Osteocyte (in vitro differentiated cells): ENCODE data around the gene SERPINA5. TPM values are rescaled to one million over a fixed set of nuclear protein-coding genes. Genes with fewer than 3 reads are reported as not detected.

ENCODE experiments used
- DNase-seq: peaks from one replicate; pipeline ENCODE4 v3.0.0; 2021; ENCODE audit warnings: mixed read lengths; ENCODE audit not compliant: unreplicated experiment; ENCODE audit errors: extremely low spot score
- H3K27ac Mint-ChIP-seq: one replicate; pipeline ENCODE4 v1.8.0; 2021; ENCODE audit warnings: mild to moderate bottlenecking, mixed read lengths; ENCODE audit not compliant: unreplicated experiment
- H3K27me3 Mint-ChIP-seq: one replicate; pipeline ENCODE4 v1.8.0; 2021; ENCODE audit warnings: mixed read lengths; ENCODE audit not compliant: unreplicated experiment
- H3K36me3 Mint-ChIP-seq: one replicate; pipeline ENCODE4 v1.8.0; 2021; ENCODE audit warnings: mixed read lengths; ENCODE audit not compliant: unreplicated experiment
- H3K4me1 Mint-ChIP-seq: one replicate; pipeline ENCODE4 v1.8.0; 2021; ENCODE audit warnings: mixed read lengths; ENCODE audit not compliant: unreplicated experiment
- H3K4me3 Mint-ChIP-seq: one replicate; pipeline ENCODE4 v1.8.0; 2021; ENCODE audit warnings: mild to moderate bottlenecking, moderate library complexity, mixed read lengths; ENCODE audit not compliant: unreplicated experiment
- H3K9me3 Mint-ChIP-seq: one replicate; pipeline ENCODE4 v1.8.0; 2021; ENCODE audit warnings: mixed read lengths; ENCODE audit not compliant: unreplicated experiment
- total RNA-seq: library from RNA; stranded (reverse); gene quantifications from 2 replicates; pipeline ENCODE4 v1.2.1, GENCODE V29; 2021
- TF ChIP-seq, protein P1 (sequence below): fragments of 200-600 bp; sonication (generic); IDR thresholded peaks from 2 replicates; pipeline ENCODE4 v1.5.0; 2021; ENCODE audit warnings: antibody characterized with exemption, mild to moderate bottlenecking, moderate library complexity

SERPINA5 gene
- total RNA-seq, 1 donor from 2014 or later, result 0.16 TPM

GRCh38 chr14:94613720-94614644, 32.8 kb downstream of the SERPINA5 start:
- Mint-ChIP-seq H3K36me3 (peaks cover 3% of the 10 kb centered on the region), H3K27me3 (no peaks in the 10 kb centered on the region), H3K4me1 (peaks cover 13% of the 10 kb centered on the region), H3K4me3 (no peak overlapping the region), H3K9me3 (peaks cover 17% of the 10 kb centered on the region), H3K27ac (no peak overlapping the region)
- TF ChIP-seq, protein P1, sequence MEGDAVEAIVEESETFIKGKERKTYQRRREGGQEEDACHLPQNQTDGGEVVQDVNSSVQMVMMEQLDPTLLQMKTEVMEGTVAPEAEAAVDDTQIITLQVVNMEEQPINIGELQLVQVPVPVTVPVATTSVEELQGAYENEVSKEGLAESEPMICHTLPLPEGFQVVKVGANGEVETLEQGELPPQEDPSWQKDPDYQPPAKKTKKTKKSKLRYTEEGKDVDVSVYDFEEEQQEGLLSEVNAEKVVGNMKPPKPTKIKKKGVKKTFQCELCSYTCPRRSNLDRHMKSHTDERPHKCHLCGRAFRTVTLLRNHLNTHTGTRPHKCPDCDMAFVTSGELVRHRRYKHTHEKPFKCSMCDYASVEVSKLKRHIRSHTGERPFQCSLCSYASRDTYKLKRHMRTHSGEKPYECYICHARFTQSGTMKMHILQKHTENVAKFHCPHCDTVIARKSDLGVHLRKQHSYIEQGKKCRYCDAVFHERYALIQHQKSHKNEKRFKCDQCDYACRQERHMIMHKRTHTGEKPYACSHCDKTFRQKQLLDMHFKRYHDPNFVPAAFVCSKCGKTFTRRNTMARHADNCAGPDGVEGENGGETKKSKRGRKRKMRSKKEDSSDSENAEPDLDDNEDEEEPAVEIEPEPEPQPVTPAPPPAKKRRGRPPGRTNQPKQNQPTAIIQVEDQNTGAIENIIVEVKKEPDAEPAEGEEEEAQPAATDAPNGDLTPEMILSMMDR, result no peak
- no peak for DNase-seq

DNA sequence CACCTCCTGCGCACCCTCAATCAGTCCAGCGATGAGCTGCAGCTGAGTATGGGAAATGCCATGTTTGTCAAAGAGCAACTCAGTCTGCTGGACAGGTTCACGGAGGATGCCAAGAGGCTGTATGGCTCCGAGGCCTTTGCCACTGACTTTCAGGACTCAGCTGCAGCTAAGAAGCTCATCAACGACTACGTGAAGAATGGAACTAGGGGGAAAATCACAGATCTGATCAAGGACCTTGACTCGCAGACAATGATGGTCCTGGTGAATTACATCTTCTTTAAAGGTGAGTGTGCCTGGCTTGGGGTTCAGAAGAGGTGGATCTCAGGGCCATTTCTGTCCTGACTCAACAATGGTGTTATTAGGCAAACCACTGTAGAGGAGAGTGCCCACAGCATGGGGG, 33.6 kb downstream of the SERPINA5 start:
- H3K36me3 Mint-ChIP-seq, result peaks cover 3% of the 10 kb centered on the region
- no peak overlapping the region for H3K27ac Mint-ChIP-seq
- peaks cover 13% of the 10 kb centered on the region for H3K4me1 Mint-ChIP-seq
- DNase-seq, result no peak
- H3K4me3 Mint-ChIP-seq, result no peak overlapping the region
- H3K9me3 Mint-ChIP-seq, result peaks cover 23% of the 10 kb centered on the region
- no peaks in the 10 kb centered on the region for H3K27me3 Mint-ChIP-seq
- TF ChIP-seq, protein P1, result no peak

DNA sequence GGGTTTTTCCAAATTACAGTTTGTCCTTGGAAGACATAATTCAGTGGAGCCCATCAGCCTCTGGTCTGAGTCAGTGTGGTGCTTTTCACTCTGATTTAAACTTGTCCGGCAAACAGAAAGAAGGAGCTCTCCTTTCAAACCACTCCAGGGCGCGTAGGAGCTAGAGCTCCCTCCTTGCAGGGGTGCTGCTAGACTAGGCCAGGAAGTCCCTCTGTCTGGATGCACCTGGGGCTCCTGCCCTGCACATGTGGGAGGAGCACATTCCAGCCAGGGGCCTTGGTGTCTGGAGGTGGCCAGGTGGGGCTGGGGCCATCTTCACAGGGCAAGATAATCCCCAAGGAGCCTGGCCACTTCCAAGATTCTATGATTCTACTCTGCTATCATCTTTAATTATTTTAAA, 34.0 kb downstream of the SERPINA5 start:
- H3K4me1 Mint-ChIP-seq, result peaks cover 13% of the 10 kb centered on the region
- H3K36me3 Mint-ChIP-seq, result peaks cover 3% of the 10 kb centered on the region
- H3K9me3 Mint-ChIP-seq, result peaks cover 27% of the 10 kb centered on the region
- H3K27ac Mint-ChIP-seq, result no peak overlapping the region
- no peak overlapping the region for H3K4me3 Mint-ChIP-seq
- DNase-seq, result no peak
- no peaks in the 10 kb centered on the region for H3K27me3 Mint-ChIP-seq
- TF ChIP-seq, protein P1, result no peak

GRCh38 chr14:94615823-94616570, 34.8 kb downstream of the SERPINA5 start:
- Mint-ChIP-seq H3K27ac (no peak overlapping the region), H3K36me3 (peaks cover 3% of the 10 kb centered on the region), H3K4me3 (no peak overlapping the region), H3K4me1 (peaks cover 9% of the 10 kb centered on the region), H3K27me3 (no peaks in the 10 kb centered on the region), H3K9me3 (peaks cover 32% of the 10 kb centered on the region)
- DNase-seq, result no peak
- TF ChIP-seq, protein P1, result no peak
